Esophagus squamous epithelium (tissue), 5 donors: Measurements from ENCODE around the gene ACP7. TPM values are rescaled to one million over a fixed set of nuclear protein-coding genes. Genes with fewer than 3 reads are reported as not detected.

Experiments
- DNase-seq: peaks from one replicate; lab custom pipeline; 2025; lab: John Stamatoyannopoulos, UW
- H3K27ac ChIP-seq, 4 donors: fragments of 200-600 bp; sonication (generic); one replicate each; pipeline ENCODE4 v1.5.1; 2016 to 2019; ENCODE audit warnings: mild to moderate bottlenecking in 1 of 4
- H3K27me3 ChIP-seq, 4 donors: fragments of 200-600 bp; sonication (generic); 1 replicate in 3 of 4; 2 replicates in 1 of 4; pipeline versions ENCODE4 v1.5.1 to v1.6.0; 2017 to 2021; ENCODE audit warnings: antibody characterized with exemption in 1 of 4
- H3K36me3 ChIP-seq, 3 donors: fragments of 200-600 bp; sonication (generic); one replicate each; pipeline ENCODE4 v1.5.1; 2016 to 2019
- H3K4me1 ChIP-seq, 3 donors: fragments of 200-600 bp; sonication (generic); one replicate each; pipeline ENCODE4 v1.5.1; 2017 to 2019
- H3K4me3 ChIP-seq, 4 donors: fragments of 200-600 bp; sonication (generic); 1 replicate in 3 of 4; 2 replicates in 1 of 4; pipeline ENCODE4 v1.5.1; 2016 to 2019; ENCODE audit warnings: mild to moderate bottlenecking in 2 of 4, moderate library complexity in 1 of 4
- H3K9me3 ChIP-seq, 3 donors: fragments of 200-600 bp; sonication (generic); one replicate each; pipeline ENCODE4 v1.5.1; 2016 to 2019
- POLR2A ChIP-seq, 4 donors: fragments of 450-650 bp; IDR thresholded peaks; one replicate each; pipeline ENCODE4 v1.6.1; 2017; ENCODE audit warnings: antibody characterized with exemption in 4 of 4, mild to moderate bottlenecking in 4 of 4, moderate library complexity in 3 of 4
- WGBS, 2 donors: methylation state at CpG; one replicate each; pipeline ENCODE4 v1.1.5; 2018; 5-methylcytosine and 5-hydroxymethylcytosine counted together
- intact Hi-C: fragments of 100-400 bp; cut with DNase I; formaldehyde crosslinking; loops from one replicate; pipeline ENCODE4 v1.15.0; 2022
- total RNA-seq, 4 donors: library from RNA; depleted of rRNA; stranded (reverse); fragments of >200 nt; gene quantifications; one replicate each; pipeline ENCODE4 v1.1.0, GENCODE V29; 2016
- TF ChIP-seq, protein P1 (sequence below), 6 experiments: fragments of 450-650 bp in 4 of 6; fragments of 200-600 bp in 2 of 6; sonication (generic) in 2 of 6; IDR thresholded peaks; one replicate each; pipeline ENCODE4 v1.5.1; 2016 to 2019; ENCODE audit warnings: antibody characterized with exemption in 6 of 6, mild to moderate bottlenecking in 4 of 6, moderate library complexity in 4 of 6
- donor health status: DM: yes; HTN: yes; CAD: no.

Gene ACP7
- total RNA-seq, result under 1 TPM in 3 of 4 donors, not detected in 1; 0.19 to 0.57 (median 0.40) TPM

GRCh38 chr19:39083983-39084731 is at the start of gene ACP7:
ACP7 (plus strand) TSS chr19:39084368; CDS start chr19:39085270, 902 bp downstream.
- H3K27me3 ChIP-seq, result peaks cover 0 to 83% (median 8%) of the 10 kb centered on the region in 4 donors
- H3K27ac ChIP-seq, result peak within 1 kb of the TSS in 1 of 4 donors; percentile 30
- TF ChIP-seq, protein P1, sequence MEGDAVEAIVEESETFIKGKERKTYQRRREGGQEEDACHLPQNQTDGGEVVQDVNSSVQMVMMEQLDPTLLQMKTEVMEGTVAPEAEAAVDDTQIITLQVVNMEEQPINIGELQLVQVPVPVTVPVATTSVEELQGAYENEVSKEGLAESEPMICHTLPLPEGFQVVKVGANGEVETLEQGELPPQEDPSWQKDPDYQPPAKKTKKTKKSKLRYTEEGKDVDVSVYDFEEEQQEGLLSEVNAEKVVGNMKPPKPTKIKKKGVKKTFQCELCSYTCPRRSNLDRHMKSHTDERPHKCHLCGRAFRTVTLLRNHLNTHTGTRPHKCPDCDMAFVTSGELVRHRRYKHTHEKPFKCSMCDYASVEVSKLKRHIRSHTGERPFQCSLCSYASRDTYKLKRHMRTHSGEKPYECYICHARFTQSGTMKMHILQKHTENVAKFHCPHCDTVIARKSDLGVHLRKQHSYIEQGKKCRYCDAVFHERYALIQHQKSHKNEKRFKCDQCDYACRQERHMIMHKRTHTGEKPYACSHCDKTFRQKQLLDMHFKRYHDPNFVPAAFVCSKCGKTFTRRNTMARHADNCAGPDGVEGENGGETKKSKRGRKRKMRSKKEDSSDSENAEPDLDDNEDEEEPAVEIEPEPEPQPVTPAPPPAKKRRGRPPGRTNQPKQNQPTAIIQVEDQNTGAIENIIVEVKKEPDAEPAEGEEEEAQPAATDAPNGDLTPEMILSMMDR (IDR thresholded peaks at IDR 0.05), result no peak
- TF ChIP-seq POLR2A (IDR thresholded peaks at IDR 0.05), result no peak
- WGBS, 2 donors, result 12 to 39% methylated on average over 9 to 21 of the region's 54 CpGs
- H3K36me3 ChIP-seq, result no peaks in the 10 kb centered on the region
- DNase-seq, result no peak
- H3K4me3 ChIP-seq, result peak within 1 kb of the TSS; percentile 14 to 57 (median 33)
- no peaks in the 10 kb centered on the region for H3K9me3 ChIP-seq
- peaks cover 5 to 22% (median 13%) of the 10 kb centered on the region in 3 donors for H3K4me1 ChIP-seq
- intact Hi-C loops, result no loop called here

- Histone ChIP-seq H3K4me1 (peaks cover 12 to 43% (median 16%) of the 10 kb centered on the region in 3 donors), H3K9me3 (no peaks in the 10 kb centered on the region), H3K27ac (no peak overlapping the region), H3K27me3 (peaks cover 0 to 21% (median 0%) of the 10 kb centered on the region in 4 donors), H3K4me3 (no peak overlapping the region), H3K36me3 (no peaks in the 10 kb centered on the region)
- no peak for TF ChIP-seq POLR2A (IDR thresholded peaks at IDR 0.05)
- DNase-seq, result no peak
- intact Hi-C loops, result no loop called here
Measured at GRCh38 chr19:39036581-39036980, 47.6 kb upstream of the ACP7 start.

DNA sequence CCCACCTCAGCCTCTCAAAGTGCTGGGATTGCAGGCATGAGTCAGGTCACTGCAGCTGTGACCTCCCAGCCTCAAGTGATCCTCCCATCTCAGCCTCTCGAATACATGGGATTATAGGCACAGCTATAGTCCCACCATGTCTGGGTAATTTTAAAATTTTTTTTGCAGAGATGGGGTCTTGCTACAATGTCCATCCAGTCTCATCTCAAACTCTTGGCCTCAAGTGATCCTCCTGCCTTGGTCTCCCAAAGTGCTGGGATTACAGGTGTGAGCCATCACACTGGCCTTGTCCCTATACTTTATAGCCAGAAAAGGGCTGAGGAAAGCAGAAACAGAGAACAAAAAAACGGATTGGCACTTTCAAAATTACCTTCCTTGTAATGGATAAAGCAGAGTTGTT is 47.0 kb upstream of the ACP7 start:
- WGBS, 2 donors, result 49 to 57% methylated on average over 2 of the region's 2 CpGs
- TF ChIP-seq, protein P1 (IDR thresholded peaks at IDR 0.05), result no peak
- intact Hi-C loops, result no loop called here

DNA sequence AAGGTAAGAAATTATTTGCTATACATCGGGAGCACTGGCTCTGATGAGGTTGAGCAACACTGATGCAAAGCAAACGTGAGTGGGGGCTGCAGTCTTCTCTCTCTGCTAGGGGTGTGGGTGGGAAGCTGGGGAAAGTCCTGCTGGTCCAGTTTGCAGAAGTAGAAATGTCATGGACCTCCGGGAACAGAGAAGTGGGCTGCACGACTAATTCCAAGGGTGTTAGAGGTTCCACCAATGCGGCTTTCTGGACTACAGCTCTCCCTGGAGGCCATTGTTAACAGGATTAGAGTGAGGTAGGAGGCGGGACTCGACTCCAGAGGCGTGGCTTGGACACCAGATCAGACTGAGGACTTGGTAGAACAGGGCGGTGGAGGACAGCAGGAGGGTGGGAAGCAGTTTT is 46.1 kb upstream of the ACP7 start:
- Histone ChIP-seq H3K4me1 (peaks cover 3 to 28% (median 11%) of the 10 kb centered on the region in 3 donors), H3K27ac (peak overlapping the region in 1 of 4 donors; percentile 39), H3K4me3 (no peak overlapping the region), H3K36me3 (no peaks in the 10 kb centered on the region), H3K9me3 (no peaks in the 10 kb centered on the region), H3K27me3 (peaks cover 0 to 10% (median 0%) of the 10 kb centered on the region in 4 donors)
- intact Hi-C loops, result no loop called here
- no peak for DNase-seq
- 7 to 17% methylated on average over 3 to 9 of the region's 9 CpGs for WGBS, 2 donors
- TF ChIP-seq, protein P1 (IDR thresholded peaks at IDR 0.05), result peak in 2 of 6 experiments; percentile 40 to 42
- no peak for TF ChIP-seq POLR2A (IDR thresholded peaks at IDR 0.05)

More for the DNA sequence above, 47.0 kb upstream of the ACP7 start:
- Histone ChIP-seq H3K27me3 (peaks cover 0 to 15% (median 0%) of the 10 kb centered on the region in 4 donors), H3K27ac (no peak overlapping the region), H3K4me1 (peaks cover 12 to 37% (median 14%) of the 10 kb centered on the region in 3 donors), H3K36me3 (no peaks in the 10 kb centered on the region), H3K4me3 (no peak overlapping the region), H3K9me3 (no peaks in the 10 kb centered on the region)
- DNase-seq, result no peak

GRCh38 chr19:39045506-39045905 is 38.7 kb upstream of the ACP7 start:
- intact Hi-C loops, result no loop called here
- no peak for TF ChIP-seq POLR2A (IDR thresholded peaks at IDR 0.05)
- TF ChIP-seq, protein P1 (IDR thresholded peaks at IDR 0.05), result no peak
- H3K9me3 ChIP-seq, result no peaks in the 10 kb centered on the region
- H3K27me3 ChIP-seq, result no peaks in the 10 kb centered on the region
- no peak overlapping the region for H3K4me3 ChIP-seq
- H3K4me1 ChIP-seq, result no peaks in the 10 kb centered on the region
- 76 to 77% methylated on average over 4 of the region's 6 CpGs for WGBS, 2 donors
- no peak for DNase-seq
- H3K36me3 ChIP-seq, result no peaks in the 10 kb centered on the region
- peak overlapping the region in 1 of 4 donors; percentile 0 for H3K27ac ChIP-seq
